WERI-Rb-1 (cell line): ENCODE data around the gene GNAS.

Source experiments
- DNase-seq: peaks from one replicate; pipeline ENCODE4 v3.0.0-alpha.2; 2020
- H3K27ac ChIP-seq: fragments of 250-450 bp; sonication (Bioruptor Pico); 2 replicates; pipeline ENCODE4 v1.5.1; 2020; ENCODE audit warnings: mild to moderate bottlenecking, moderate library complexity
- H3K27me3 ChIP-seq: fragments of 250-450 bp; sonication (Bioruptor Pico); 2 replicates; pipeline ENCODE4 v1.5.1; 2021; ENCODE audit warnings: mild to moderate bottlenecking, low read depth, moderate library complexity; ENCODE audit not compliant: insufficient read depth, severe bottlenecking
- H3K36me3 ChIP-seq: fragments of 250-450 bp; sonication (Bioruptor Pico); 2 replicates; pipeline ENCODE4 v1.5.1; 2020; ENCODE audit warnings: mild to moderate bottlenecking, moderate library complexity
- H3K4me3 ChIP-seq: 2 replicates; pipeline ENCODE4 v1.5.1; 2011; ENCODE audit warnings: low read depth, mild to moderate bottlenecking, control low read depth, low read length
- H3K9me3 ChIP-seq: fragments of 250-450 bp; sonication (Bioruptor Pico); 2 replicates; pipeline ENCODE4 v1.5.1; 2021; ENCODE audit warnings: mild to moderate bottlenecking, moderate library complexity; ENCODE audit not compliant: severe bottlenecking
- CTCF ChIP-seq: IDR thresholded peaks from 2 replicates; pipeline ENCODE4 v1.5.1; 2011; ENCODE audit warnings: low read depth, mild to moderate bottlenecking, control low read depth, inconsistent platforms, low read length

GNAS gene

DNA sequence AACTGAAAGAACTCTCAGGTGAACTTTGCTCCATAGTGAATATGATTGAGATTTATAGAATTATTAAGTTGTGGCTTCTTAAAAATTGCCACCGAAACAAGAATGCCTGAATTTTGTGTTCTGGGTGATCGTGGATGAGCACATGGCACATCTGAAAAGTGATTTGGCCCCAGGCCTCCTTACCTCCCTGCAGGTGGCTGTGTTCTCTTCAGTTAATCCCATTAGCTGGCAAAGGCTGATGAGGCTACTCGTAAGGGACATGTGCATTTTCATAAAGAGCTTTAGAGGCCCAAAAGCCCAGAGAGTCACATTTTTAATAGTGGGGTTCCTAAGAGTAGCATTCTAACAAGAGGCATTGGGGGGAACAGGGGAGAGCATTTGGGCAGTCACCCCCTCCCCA, 22.6 kb downstream of the GNAS start:
- Histone ChIP-seq H3K27me3 (no peaks in the 10 kb centered on the region), H3K9me3 (no peaks in the 10 kb centered on the region), H3K36me3 (no peaks in the 10 kb centered on the region), H3K4me3 (no peak overlapping the region), H3K27ac (peak overlapping the region; percentile 32)
- DNase-seq: peak; percentile 37
- no peak for TF ChIP-seq CTCF

DNA sequence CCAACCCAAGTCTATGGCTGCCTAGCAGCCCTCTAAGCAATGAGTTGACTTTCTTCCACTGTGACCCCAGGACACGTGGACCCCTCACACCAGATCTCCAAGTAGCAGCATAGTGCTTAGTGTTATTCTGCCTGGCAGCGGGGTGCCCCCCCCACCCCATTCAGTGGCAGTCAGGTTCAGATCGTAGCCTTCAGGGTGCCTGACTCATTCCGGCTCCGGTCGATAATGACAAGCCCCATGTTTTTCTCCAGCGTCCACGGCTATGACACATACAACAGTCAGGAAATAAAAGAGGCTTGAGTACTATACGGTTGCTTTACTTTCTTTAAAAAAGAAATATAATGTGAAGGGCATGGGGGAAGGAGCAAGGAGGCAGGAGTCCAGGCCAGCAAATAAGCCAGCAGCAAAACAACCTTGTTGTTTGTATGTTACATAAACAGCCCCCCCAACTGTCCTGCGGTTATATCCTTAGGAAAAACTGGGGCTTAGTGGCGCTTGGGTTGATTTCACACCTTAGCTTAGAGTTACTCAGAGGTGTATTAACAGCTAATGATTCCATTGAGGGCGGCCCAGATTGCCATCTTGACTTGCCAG, 23.1 kb downstream of the GNAS start:
- H3K27ac ChIP-seq: peak overlapping the region; percentile 32
- no peak for TF ChIP-seq CTCF
- peak; percentile 26 for DNase-seq

GRCh38 chr20:58876437-58876836, 23.9 kb downstream of the GNAS start:
- Histone ChIP-seq H3K9me3 (no peaks in the 10 kb centered on the region), H3K36me3 (no peaks in the 10 kb centered on the region), H3K27ac (no peak overlapping the region), H3K4me3 (no peak overlapping the region), H3K27me3 (no peaks in the 10 kb centered on the region)
- no peak for TF ChIP-seq CTCF
- DNase-seq: no peak

More for the DNA sequence above, 23.1 kb downstream of the GNAS start:
- no peaks in the 10 kb centered on the region for H3K9me3 ChIP-seq
- H3K4me3 ChIP-seq: no peak overlapping the region
- H3K36me3 ChIP-seq: no peaks in the 10 kb centered on the region
- H3K27me3 ChIP-seq: no peaks in the 10 kb centered on the region

DNA sequence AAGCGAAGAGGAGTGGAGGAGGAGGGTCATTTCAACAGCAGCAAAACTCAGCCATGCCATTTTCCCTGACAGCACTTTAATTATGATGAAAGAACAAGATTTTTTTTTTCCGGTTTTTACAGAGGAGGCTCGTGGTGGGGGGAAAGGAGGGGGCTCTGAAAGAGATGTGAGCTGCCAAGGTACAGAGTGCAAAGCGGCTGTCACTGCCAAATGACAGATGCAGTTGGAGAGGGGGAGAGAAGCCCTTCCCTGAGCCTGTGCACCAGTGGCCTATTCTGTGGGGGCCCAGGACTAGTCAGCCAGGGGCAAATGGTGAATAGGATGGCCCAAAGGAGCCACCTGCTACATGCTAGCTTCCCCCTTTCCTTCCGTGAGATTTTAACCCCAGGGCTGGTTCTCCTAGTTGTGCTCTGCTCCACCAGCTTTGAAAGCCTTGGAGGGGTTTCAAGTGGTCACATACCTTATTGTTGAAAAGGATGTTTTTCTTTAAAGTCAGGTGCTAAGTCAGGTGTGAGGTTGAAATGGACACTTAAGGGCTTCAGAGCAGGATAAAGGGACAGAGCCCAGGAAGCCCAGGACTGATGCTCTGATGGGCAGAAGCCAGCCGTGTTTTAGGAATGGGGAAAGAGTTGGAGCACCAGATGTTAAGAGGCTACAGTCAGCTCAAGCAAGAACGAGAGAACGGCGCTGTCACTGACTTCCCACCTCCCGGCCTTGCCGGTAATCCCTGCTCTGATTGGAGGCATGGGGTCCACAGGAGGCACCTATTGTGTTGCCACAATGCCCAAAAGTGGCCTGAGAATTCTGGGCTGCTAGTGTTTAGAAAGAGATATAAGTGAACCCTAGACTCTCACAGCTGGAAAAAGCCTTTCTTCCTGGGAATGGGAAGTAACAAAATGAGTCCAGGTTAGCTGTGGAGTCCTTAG, 24.8 kb downstream of the GNAS start:
- DNase-seq: peak; percentile 31
- no peaks in the 10 kb centered on the region for H3K9me3 ChIP-seq
- no peak for TF ChIP-seq CTCF
- no peaks in the 10 kb centered on the region for H3K36me3 ChIP-seq
- no peak overlapping the region for H3K27ac ChIP-seq
- H3K27me3 ChIP-seq: no peaks in the 10 kb centered on the region
- no peak overlapping the region for H3K4me3 ChIP-seq

- H3K27me3 ChIP-seq: no peaks in the 10 kb centered on the region
- no peaks in the 10 kb centered on the region for H3K36me3 ChIP-seq
- no peak for DNase-seq
- H3K4me3 ChIP-seq: no peak overlapping the region
- H3K9me3 ChIP-seq: no peaks in the 10 kb centered on the region
- no peak for TF ChIP-seq CTCF
- H3K27ac ChIP-seq: no peak overlapping the region
These were observed 25.5 kb downstream of the GNAS start for GRCh38 chr20:58877976-58878360.
